SK-N-SH treated with all-trans-retinoic acid at 6 μM for 48 hours (cell line): Measurements from ENCODE around the gene CYGB.

Source experiments
- BACH2 ChIP-seq: fragments of 250-450 bp; sonication (Bioruptor Pico); IDR thresholded peaks from 2 replicates; pipeline ENCODE4 v1.9.0; 2021; ENCODE audit warnings: mild to moderate bottlenecking, borderline replicate concordance
- CREB5 ChIP-seq: fragments of 250-450 bp; sonication (Bioruptor Pico); IDR thresholded peaks from 2 replicates; pipeline ENCODE4 v1.5.1; 2020; ENCODE audit warnings: low read depth, mild to moderate bottlenecking, moderate library complexity
- OSR1 ChIP-seq: fragments of 250-450 bp; sonication (Bioruptor Pico); IDR thresholded peaks from 2 replicates; pipeline ENCODE4 v1.8.0; 2022; ENCODE audit warnings: moderate library complexity, mild to moderate bottlenecking, inconsistent platforms
- RARB ChIP-seq: fragments of 250-450 bp; sonication (Bioruptor Pico); IDR thresholded peaks from 2 replicates; pipeline ENCODE4 v1.8.0; 2021; ENCODE audit warnings: mild to moderate bottlenecking, moderate library complexity
- SNAI2 ChIP-seq: fragments of 250-450 bp; sonication (Bioruptor Pico); IDR thresholded peaks from 2 replicates; pipeline ENCODE4 v1.5.0; 2020; ENCODE audit warnings: mild to moderate bottlenecking, moderate library complexity
- TSHZ2 ChIP-seq: fragments of 250-450 bp; sonication (Bioruptor Pico); IDR thresholded peaks from 2 replicates; pipeline ENCODE4 v1.5.0; 2020; ENCODE audit warnings: mild to moderate bottlenecking, moderate library complexity
- ZFP3 ChIP-seq: fragments of 250-450 bp; sonication (Bioruptor Pico); IDR thresholded peaks from 2 replicates; pipeline ENCODE4 v1.5.0; 2020; ENCODE audit warnings: mild to moderate bottlenecking, moderate library complexity
- TF ChIP-seq, protein P1 (sequence below): fragments of 250-450 bp; sonication (Bioruptor Pico); IDR thresholded peaks from 2 replicates; pipeline ENCODE4 v1.8.0; 2020; ENCODE audit warnings: mild to moderate bottlenecking, moderate library complexity, borderline replicate concordance
- TF ChIP-seq, protein P2 (sequence below): fragments of 250-450 bp; sonication (Bioruptor Pico); IDR thresholded peaks from 2 replicates; pipeline ENCODE4 v1.5.1; 2021; ENCODE audit warnings: mild to moderate bottlenecking, moderate library complexity

DNA sequence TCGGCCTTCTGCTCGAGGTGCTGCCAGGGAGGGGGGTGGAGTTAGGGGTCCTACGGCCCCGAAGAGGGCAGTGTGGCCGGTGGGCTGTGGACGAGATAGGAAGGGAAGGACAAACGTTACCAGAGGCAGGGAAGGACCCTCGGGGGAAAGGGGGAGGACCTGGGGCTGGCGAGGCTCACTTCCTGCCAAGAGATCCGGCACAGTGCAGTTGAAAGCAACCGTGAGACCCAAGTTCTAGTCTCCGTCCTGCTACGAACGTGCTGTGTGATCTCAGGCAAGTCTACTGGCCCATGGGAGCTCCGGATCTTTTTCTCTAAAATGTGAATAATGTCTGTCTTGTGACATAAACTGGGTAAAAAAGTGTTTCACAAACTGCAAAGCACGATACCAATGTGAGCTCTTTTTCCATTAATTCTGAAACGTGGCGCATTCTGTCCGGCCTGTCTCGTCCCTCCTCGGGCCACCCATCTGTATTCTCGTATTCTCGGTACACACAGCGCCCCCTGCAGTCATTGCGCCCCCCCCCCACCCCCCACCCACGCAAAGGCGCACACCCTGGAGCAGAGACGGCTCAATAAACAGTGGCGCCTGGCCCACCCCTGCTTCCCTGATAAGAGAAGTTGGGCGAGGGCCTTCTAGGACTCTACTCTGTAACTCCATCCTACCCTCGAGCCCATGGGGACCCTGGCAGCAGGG lies 8.8 kb downstream of the CYGB start:
- no peak for TF ChIP-seq OSR1 (CRISPR knock-in tag)
- no peak for TF ChIP-seq SNAI2
- TF ChIP-seq, protein P1, sequence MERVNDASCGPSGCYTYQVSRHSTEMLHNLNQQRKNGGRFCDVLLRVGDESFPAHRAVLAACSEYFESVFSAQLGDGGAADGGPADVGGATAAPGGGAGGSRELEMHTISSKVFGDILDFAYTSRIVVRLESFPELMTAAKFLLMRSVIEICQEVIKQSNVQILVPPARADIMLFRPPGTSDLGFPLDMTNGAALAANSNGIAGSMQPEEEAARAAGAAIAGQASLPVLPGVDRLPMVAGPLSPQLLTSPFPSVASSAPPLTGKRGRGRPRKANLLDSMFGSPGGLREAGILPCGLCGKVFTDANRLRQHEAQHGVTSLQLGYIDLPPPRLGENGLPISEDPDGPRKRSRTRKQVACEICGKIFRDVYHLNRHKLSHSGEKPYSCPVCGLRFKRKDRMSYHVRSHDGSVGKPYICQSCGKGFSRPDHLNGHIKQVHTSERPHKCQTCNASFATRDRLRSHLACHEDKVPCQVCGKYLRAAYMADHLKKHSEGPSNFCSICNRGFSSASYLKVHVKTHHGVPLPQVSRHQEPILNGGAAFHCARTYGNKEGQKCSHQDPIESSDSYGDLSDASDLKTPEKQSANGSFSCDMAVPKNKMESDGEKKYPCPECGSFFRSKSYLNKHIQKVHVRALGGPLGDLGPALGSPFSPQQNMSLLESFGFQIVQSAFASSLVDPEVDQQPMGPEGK (CRISPR knock-in tag) = no peak
- TF ChIP-seq TSHZ2 = no peak
- no peak for TF ChIP-seq BACH2
- TF ChIP-seq, protein P2, sequence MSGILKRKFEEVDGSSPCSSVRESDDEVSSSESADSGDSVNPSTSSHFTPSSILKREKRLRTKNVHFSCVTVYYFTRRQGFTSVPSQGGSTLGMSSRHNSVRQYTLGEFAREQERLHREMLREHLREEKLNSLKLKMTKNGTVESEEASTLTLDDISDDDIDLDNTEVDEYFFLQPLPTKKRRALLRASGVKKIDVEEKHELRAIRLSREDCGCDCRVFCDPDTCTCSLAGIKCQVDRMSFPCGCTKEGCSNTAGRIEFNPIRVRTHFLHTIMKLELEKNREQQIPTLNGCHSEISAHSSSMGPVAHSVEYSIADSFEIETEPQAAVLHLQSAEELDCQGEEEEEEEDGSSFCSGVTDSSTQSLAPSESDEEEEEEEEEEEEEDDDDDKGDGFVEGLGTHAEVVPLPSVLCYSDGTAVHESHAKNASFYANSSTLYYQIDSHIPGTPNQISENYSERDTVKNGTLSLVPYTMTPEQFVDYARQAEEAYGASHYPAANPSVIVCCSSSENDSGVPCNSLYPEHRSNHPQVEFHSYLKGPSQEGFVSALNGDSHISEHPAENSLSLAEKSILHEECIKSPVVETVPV (CRISPR knock-in tag) = no peak
- TF ChIP-seq ZFP3 (CRISPR knock-in tag) = no peak
- no peak for TF ChIP-seq CREB5 (CRISPR knock-in tag)
- no peak for TF ChIP-seq RARB (CRISPR knock-in tag)
